ENCODE data around the gene NEURL4.

NEURL4 gene

DNA sequence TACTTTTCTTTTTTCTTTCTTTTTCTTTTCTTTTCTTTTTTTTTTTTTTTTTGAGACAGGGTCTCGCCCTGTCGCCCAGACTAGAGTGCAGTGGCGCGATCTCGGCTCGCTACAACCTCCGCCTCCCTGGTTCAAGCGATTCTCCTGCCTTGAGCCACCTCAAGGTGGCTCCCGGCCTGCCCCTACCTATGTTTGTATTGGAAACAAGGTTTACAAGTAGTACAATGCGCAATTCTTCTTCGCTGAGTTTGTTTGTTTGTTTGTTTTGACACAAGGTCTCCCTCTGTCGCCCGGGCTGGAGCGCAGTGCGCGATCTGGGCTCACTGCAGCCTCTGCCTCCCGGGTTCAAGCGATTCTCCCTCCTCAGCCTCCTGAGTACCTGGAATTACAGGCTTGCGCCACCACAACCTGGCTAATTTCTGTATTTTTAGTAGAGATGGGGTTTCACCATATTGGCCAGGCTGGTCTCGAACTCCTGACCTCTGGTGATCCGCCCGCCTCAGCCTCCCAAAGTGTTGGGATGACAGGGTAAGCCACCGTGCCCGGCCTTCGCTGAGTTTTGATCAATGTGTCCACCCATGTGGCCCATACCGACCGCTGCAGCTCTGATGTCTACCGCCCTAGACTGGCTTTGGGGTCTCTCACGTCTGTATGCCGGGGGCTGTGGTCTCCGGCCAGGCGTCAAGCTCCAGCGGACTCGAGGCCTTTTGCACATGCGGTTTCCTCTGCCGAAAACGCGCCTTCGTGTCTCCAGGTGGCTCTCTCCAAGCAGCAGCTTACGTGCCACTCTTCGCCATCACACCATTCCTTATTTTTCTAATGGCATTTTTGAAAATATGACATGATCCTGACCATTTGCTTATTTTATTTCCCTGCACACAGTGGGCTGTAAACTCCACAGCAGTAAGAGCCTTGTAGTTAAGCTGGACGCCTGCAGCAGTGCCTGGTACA lies 33.6 kb downstream of the NEURL4 start:
- DNase-seq: no peak

DNA sequence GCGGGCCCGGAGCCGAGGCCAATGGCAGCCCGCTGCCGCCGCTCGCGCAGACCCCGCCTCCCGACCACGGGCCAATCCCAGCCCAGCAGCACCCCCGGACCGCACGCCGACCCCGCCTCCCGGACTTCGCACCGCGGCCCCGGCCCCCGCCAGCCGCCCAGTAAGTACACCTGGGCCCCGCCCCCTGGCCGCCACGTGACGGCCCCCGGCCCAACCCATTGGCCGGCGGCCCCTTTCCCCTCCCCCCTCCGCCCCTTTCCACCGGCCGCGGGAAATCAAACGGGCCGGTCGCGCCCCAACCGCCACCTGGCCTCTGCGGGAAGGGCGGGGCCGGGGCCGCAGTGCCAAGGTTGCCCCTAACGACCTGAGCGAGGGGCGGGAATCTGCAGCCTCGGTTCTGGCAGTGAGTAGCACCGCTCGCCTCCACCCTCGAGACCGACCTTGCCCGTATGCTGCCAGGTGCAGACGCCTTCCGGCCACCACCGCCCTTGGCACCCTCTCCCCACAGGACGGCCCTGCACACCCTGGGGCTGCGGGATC lies 34.5 kb downstream of the NEURL4 start, which contains the start of gene YBX2:
TSS of gene YBX2 (minus strand) at position 26 of the 540 bp plus-strand sequence. CDS start 139 bp downstream, outside the sequence.
- peak; percentile 90 for DNase-seq

DNA sequence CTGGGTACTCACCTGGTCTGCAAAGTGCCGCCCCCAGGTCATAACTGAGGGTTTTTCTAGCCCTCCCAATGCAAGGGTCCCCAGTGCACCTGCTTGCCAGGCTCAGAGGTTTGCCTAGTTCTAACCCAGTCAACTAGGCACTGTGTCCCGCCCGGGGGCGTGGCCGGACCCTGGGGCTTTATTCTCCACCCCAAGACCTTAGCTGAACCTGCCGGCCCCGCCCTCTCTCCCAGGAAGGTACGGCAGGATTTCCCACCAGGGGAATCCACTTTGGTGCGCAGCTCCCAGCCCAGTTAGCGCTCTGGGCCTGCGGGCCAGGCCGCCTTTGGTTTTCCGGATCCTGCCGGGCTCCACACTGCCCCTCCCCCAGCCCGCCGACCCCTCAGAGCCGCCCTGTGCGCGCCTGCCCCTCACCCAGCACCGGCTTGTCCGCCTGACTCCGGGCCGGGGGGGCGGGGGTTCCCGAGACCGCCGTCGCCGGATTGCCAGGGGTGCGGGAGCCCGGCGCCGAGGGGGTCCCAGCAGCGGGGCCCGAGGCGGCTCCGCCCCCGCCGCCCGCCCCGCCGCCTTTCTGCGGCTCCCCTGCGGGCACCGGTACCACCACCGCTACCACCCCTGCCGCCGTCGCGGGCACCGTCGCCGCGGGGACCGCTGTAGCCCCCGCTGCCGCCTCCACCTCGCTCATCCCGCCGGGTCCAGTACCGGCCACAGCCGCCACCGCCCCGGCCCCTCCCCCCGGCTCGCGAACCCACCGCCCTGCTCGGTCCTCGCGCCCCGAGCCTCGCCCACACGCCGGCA lies 35.1 kb downstream of the NEURL4 start:
- DNase-seq: peak; percentile 31

DNA sequence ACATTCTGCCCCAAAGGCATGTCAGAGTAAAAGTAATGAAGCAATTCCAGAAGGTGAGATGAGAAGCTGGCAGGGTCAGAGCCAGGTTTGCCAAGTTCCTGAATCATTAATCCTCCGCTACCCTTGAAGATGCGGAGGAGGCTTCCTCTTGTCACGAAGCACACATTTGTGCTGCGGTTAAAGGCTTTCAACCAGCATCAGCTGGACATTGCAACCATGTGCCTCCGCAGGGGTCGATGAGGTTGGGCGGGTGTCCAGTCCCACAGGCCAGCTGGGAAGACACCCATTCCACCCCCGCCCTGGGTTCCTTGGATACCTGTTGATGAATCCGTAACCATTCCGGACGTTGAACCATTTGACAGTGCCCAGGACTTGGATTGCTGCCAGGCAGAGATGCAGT lies 36.0 kb downstream of the NEURL4 start:
- DNase-seq: no peak

DNA sequence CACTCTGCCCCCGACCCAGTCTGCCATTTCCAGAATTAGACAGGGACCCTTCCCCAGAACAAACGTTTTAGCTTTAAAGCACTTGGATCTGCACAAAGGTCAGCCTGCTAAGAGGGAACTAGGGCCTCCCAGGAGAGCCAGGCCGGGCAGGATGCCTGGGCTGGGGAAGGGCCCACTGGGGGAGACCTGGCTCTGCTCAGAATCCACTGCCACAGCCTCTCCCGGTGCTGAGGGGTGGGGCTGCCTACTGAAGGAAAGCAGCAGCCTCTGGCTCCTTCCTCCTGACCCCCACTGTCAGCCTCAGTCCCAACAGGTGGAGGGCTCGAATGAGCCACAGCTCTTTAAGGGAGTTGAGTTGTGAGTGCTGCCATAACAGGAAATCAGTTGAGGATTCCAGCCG lies 36.4 kb downstream of the NEURL4 start:
- DNase-seq: no peak

DNA sequence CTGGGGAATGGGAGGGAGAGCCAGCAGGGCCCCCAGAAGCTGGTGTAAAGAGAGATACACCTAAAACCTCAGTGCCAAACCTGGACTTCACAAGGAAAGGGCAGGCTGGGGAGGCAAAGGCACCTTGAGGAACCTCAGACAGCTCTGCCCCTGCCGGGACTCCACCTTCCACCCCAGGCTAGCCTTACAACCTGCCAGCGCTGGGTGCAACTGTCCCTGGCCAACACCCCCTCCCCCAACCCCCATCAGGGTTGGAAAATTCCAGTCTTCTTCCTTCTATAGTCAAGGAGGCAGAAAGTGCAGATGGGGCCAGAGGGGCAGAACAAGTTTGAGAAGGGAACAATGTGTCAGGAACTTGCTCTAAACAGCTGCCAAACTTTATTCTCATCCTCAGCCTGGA lies 36.9 kb downstream of the NEURL4 start:
- DNase-seq: no peak

DNA sequence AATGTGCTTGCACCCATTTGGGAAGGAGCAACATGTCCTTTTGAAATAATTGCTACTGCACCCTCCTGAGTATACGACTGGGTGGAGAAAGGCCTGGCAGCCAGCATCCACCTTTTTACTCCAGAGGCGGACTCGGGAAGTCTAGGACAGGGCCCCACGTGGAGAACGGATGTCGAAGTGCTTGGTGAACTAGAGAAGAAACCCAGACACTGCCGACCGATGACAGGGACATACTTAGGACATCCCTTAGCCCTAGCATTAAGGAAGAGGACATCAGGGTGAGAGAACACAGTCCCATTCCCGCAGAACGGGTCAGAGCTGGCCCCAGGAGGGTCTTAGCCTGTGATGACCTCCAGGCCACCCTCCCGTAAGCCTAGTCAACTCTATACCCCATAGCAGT lies 38.5 kb downstream of the NEURL4 start:
- DNase-seq: no peak

DNA sequence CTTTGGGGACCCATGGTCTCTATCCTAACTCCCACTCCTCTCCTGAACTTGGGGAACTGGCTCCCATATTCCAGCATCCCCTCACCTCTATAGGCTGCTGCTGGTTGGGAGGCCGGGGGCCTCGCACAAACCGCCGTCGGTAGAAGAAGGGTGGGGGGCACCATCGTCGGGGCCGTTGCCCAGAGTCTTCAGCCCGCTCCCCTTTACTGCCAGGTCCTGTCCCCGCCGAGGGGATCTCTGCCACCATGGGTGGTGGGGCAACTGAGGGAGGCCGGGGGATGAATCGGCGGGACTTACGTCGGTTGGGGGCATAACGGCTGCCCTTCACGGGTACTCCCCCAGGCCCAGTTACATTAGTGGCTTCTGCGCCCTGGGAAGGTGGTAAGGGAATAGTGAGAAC lies 39.0 kb downstream of the NEURL4 start:
- no peak for DNase-seq

DNA sequence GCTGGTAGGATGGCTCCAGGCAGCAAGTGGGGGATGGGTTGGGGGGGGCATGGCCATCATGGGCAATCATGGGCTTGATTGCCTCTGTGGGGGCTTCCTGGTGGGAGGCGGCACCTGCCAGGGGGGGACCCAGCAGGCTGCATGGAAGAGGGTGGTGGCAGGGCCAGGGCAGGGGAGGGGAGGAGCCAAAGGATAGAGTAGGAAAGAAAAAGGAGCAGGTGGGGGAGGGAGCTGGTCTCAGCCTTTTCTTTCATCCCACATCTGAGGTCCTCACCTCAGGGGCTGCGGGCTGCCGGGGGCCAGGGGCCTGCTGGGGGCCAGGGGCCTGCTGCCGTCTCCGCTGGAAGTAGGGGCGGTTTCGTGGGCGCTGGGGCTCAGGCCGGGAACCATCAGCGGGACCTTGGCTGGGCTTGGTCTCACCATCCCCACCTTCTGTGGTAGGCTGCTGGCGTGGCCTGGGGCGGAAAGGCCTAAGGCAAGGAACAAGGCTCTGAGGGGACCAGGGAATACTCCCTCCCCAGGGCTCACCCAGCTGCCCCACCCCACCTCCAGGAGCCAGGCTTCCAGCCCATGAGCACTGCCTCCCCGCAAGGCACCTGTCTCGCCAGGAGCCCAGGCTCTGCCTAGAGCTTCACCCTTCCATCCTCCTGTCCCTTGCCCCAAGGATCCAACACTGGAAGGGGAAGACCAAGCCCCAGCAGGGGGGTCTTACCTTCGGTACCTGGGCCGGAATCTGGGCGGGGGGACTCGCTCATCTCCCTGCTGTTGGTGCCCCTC lies 39.7 kb downstream of the NEURL4 start:
- no peak for DNase-seq

DNA sequence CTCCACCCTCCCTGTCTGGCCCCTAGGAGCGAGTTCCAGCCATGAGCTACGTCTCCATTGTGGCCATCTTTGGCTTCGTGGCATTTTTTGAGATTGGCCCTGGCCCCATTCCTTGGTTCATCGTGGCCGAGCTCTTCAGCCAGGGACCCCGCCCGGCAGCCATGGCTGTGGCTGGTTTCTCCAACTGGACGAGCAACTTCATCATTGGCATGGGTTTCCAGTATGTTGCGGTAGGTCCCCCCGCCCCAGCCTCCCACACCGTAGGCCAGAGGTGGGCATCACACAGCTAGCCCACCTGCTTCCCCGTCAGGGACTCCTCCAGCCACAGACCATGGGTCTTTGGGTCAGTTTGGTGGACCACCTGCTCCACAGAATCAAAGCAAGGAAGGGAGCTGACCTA lies 43.5 kb downstream of the NEURL4 start:
- no peak for DNase-seq

DNA sequence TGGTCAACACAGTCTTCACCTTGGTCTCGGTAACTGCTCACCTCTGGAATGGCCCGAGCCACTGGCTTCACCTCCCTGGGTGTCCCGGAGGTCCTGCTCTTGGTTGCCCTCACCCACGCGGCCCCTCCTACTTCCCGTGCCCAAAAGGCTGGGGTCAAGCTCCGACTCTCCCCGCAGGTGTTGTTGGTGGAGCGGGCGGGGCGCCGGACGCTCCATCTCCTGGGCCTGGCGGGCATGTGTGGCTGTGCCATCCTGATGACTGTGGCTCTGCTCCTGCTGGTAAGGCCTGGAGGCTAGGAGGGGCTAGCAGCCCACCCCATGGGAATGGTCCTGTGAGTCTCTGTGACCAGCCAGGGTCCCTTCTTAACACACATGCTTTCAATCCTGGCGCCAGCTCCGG lies 44.2 kb downstream of the NEURL4 start:
- DNase-seq: no peak

DNA sequence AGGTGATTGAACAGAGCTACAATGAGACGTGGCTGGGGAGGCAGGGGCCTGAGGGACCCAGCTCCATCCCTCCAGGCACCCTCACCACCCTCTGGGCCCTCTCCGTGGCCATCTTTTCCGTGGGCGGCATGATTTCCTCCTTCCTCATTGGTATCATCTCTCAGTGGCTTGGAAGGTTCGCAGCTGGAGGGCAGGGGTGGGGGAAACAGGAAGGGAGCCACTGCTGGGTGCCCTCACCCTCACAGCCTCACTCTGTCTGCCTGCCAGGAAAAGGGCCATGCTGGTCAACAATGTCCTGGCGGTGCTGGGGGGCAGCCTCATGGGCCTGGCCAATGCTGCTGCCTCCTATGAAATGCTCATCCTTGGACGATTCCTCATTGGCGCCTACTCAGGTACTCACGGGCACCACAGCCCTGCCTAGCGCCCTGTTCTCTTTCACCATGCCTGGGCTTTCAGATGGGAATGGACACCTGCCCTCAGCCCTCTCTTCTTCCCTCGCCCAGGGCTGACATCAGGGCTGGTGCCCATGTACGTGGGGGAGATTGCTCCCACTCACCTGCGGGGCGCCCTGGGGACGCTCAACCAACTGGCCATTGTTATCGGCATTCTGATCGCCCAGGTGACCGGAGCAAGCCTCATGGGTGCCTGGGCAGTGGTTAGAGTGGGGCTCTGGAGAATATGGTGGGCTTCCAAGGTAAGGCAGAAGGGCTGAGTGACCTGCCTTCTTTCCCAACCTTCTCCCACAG lies 45.5 kb downstream of the NEURL4 start:
- DNase-seq: no peak

DNA sequence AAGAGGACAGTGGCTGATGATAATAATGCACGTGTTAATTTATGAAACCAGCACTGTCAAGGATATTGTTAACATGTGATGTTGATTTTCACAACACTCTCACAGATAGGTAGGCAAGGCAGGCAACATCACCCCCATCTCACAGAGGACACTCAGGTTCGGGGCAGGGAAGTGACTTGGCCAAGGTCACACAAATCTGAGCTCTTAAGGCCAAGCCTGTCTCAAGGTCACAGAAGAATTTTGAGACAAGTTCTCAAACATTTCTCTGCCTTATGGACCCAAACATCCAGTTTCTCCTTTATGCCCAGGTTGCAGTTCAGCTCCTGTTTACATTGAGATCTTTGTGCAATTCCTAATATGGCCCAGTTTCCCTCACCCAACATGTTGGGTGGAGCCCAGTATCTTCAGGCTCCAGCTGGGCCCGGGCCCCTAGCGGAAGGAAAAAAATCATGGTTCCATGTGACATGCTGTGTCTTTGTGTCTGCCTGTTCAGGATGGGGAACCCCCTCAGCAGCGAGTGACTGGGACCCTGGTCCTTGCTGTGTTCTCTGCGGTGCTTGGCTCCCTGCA lies 46.3 kb downstream of the NEURL4 start:
- DNase-seq: no peak

DNA sequence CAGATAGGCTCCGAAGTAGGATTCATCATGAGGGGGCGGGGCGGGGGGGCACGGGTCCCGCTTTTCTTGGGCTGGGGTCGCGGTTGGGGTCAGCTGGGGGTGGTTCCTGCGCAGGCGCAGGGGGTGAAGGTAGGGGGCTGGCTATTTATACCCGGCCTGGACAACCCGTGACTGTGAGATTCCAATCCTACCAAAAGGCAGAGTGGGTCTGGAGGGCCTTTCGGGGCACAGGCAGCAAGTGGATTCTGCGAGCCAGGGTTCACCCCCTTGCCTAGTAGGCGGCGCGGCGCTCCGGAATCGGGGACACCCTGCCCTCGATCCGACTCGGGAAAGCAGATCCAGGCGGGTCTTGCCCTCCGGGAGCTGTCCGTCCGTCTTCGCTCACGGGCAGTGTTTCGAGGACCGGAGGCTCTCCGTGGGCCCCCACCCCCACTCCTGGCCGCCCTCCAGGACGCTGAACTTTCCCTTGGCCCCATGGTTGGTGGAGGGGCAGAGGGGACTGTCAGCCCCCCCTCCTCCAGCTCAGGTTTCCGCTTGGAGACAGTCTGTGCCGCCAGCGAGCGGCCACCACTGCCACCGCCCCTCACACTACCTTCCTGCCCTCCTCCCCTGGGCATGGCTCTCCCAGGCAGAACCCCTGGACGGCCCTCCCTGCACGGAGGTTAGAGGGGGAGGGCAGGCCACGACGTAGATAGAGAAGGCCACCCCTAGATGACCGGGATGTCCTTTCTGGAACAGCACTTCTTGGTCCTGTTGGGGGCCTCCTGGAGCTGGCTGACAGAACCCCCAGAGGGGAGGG lies 47.0 kb downstream of the NEURL4 start:
- no peak for DNase-seq

DNA sequence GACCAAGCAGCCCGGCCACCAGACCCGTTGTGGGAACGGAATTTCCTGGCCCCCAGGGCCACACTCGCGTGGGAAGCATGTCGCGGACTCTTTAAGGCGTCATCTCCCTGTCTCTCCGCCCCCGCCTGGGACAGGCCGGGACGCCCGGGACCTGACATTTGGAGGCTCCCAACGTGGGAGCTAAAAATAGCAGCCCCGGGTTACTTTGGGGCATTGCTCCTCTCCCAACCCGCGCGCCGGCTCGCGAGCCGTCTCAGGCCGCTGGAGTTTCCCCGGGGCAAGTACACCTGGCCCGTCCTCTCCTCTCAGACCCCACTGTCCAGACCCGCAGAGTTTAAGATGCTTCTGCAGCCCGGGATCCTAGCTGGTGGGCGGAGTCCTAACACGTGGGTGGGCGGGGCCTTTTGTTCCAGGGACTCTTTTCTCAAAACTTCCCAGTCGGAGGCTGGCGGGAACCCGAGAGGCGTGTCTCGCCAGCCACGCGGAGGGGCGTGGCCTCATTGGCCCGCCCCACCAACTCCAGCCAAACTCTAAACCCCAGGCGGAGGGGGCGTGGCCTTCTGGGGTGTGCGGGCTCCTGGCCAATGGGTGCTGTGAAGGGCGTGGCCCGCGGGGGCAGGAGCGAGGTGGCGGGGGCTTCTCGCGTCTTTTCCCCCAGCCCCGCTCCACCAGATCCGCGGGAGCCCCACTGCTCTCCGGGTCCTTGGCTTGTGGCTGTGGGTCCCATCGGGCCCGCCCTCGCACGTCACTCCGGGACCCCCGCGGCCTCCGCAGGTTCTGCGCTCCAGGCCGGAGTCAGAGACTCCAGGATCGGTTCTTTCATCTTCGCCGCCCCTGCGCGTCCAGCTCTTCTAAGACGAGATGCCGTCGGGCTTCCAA lies 47.8 kb downstream of the NEURL4 start, which contains the start of gene SLC2A4:
TSS of gene SLC2A4 (plus strand) at position 645 of the 879 bp plus-strand sequence. CDS start at position 862, 217 bp downstream.
- peak; percentile 94 for DNase-seq

DNA sequence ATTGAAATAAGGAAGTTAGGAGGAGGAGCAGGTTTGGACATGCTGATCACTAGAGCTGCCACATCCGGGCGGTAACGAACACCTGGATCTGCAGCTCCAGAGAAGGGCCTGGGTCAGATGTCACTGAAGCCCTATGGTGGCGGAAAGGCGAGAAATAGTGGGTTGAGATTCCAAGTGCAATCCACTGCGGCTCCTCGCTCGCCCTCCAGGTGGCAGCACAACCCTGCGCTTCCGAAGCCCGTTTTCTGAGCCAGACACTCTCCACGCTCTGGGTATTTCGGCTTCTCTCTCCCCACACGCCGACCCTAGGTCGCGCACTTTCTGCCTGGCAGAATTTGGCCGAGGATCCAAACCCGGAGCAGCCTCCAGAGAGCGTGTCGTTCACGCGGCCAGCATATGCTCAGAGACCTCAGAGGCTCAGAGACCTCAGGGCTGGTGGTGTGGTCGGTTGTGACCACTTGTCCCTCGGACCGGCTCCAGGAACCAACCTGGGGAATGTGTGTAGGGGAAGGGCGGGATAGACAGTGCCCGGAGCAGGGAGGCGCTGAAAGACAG lies 48.5 kb downstream of the NEURL4 start:
- DNase-seq: peak; percentile 91

DNA sequence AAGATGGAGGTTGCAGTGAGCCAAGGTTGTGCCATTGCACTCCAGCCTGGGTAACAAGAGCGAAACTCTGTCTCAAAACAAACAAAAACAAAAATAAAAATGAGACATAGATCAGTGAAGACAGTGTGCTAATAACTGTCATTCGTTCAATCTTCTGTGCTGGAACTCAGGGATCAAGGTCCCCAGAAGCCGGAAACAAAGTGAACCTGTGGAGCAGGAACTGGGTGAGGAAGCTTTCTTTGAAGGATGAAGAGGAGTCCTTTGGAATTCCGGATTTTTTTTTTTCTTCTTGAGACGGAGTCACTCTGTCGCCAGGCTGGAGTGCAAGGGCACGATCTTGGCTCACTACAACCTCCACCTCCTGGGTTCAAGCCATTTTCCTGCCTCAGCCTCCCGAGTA lies 49.7 kb downstream of the NEURL4 start:
- no peak for DNase-seq

DNA sequence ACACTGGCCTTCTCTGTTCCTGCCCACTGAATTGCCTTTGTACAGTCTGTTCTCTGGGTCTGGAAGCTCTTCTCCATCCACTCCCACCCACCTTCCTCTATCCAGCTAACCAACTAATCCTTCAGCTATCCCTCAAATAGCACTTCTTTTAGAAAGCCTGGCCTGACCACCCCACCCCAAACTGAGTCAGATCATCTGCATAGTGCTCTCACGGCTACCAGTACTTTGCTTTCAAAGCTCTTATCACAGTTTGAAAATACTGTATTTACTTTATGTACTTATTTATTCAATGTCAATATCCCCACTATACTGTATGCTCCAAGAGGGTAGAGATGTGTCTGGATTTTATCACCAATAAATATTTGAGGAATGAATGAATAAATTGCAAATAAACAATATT lies 62.4 kb downstream of the NEURL4 start:
- DNase-seq: no peak

Data from RPMI8226 (cell line).